ENCODE results near the gene PDE6G. TPM values are rescaled to one million over a fixed set of nuclear protein-coding genes. Genes with fewer than 3 reads are reported as not detected.
"Not testable (repeated sequence)": the region's sequence is repeated elsewhere in the genome, so short reads cannot be mapped to it uniquely, and the experiment has no call there.

PDE6G gene
- total RNA-seq, 1 donor from 2014 or later: not detected

- DNase-seq: no peak
- intact Hi-C loops (cut with DNase I): no loop called here
- ATAC-seq (ENCODE audit: poor library complexity): no peak
These were observed 33.7 kb upstream of the PDE6G start for GRCh38 chr17:81690066-81690465.

GRCh38 chr17:81688616-81689015 is 32.3 kb upstream of the PDE6G start:
- ATAC-seq (ENCODE audit: poor library complexity) (no peak), DNase-seq (no peak)
- intact Hi-C loops (cut with DNase I): no loop called here

GRCh38 chr17:81687770-81688541 is 31.6 kb upstream of the PDE6G start:
- intact Hi-C loops (cut with DNase I): no loop called here
- DNase-seq: no peak

GRCh38 chr17:81686614-81687013 is 30.3 kb upstream of the PDE6G start:
- DNase-seq: no peak
- ATAC-seq (ENCODE audit: poor library complexity): no peak
- intact Hi-C loops (cut with DNase I): no loop called here

More at GRCh38 chr17:81687770-81688541, 31.6 kb upstream of the PDE6G start:
- ATAC-seq (ENCODE audit: poor library complexity): no peak

GRCh38 chr17:81685108-81685507 is 28.8 kb upstream of the PDE6G start:
- DNase-seq (no peak), ATAC-seq (ENCODE audit: poor library complexity) (no peak)
- intact Hi-C loops (cut with DNase I): no loop called here

GRCh38 chr17:81684442-81684911 is 28.1 kb upstream of the PDE6G start:
- ATAC-seq (ENCODE audit: poor library complexity) (no peak), DNase-seq (no peak)
- intact Hi-C loops (cut with DNase I): no loop called here

- DNase-seq (peak; percentile 99), ATAC-seq (ENCODE audit: poor library complexity) (peak; percentile 99)
- intact Hi-C loops (cut with DNase I): no loop called here
These were observed 27.5 kb upstream of the PDE6G start, which contains the start of the genes ARL16 and HGS for GRCh38 chr17:81683584-81684441. Gene ARL16, minus strand, starts transcription at chr17:81683797. Its CDS starts 44 bp downstream, at chr17:81683753. Gene HGS, plus strand, starts transcription at chr17:81684011. Its CDS starts 56 bp downstream, at chr17:81684067.

GRCh38 chr17:81683208-81683583 is 26.9 kb upstream of the PDE6G start:
- ATAC-seq (ENCODE audit: poor library complexity): peak; percentile 16
- DNase-seq: no peak
- intact Hi-C loops (cut with DNase I): no loop called here

- no peak for DNase-seq
- no peak for ATAC-seq (ENCODE audit: poor library complexity)
- intact Hi-C loops (cut with DNase I): no loop called here
These were observed 26.3 kb upstream of the PDE6G start for GRCh38 chr17:81682565-81683207.

- no peak for ATAC-seq (ENCODE audit: poor library complexity)
- intact Hi-C loops (cut with DNase I): no loop called here
- DNase-seq: peak; percentile 45
These were observed 25.3 kb upstream of the PDE6G start for GRCh38 chr17:81681672-81682071.

GRCh38 chr17:81680150-81680549 is 23.8 kb upstream of the PDE6G start:
- ATAC-seq (ENCODE audit: poor library complexity) (no peak), DNase-seq (no peak)
- intact Hi-C loops (cut with DNase I): no loop called here

- intact Hi-C loops (cut with DNase I): no loop called here
- ATAC-seq (ENCODE audit: poor library complexity) (no peak), DNase-seq (peak; percentile 28)
These were observed 20.6 kb upstream of the PDE6G start for GRCh38 chr17:81676906-81677305.

- peak; percentile 47 for DNase-seq
- ATAC-seq (ENCODE audit: poor library complexity); intact Hi-C loops (cut with DNase I): not testable (repeated sequence)
These were observed 19.3 kb upstream of the PDE6G start for GRCh38 chr17:81675515-81676221.

- intact Hi-C loops (cut with DNase I): no loop called here
- ATAC-seq (ENCODE audit: poor library complexity) (no peak), DNase-seq (peak; percentile 35)
These were observed 17.4 kb upstream of the PDE6G start for GRCh38 chr17:81673561-81674258.

GRCh38 chr17:81672954-81673353 is 16.6 kb upstream of the PDE6G start:
- intact Hi-C loops (cut with DNase I): no loop called here
- DNase-seq (peak; percentile 37), ATAC-seq (ENCODE audit: poor library complexity) (no peak)

- intact Hi-C loops (cut with DNase I): no loop called here
- DNase-seq (peak; percentile 33), ATAC-seq (ENCODE audit: poor library complexity) (no peak)
These were observed 16.2 kb upstream of the PDE6G start for GRCh38 chr17:81672504-81672903.

- intact Hi-C loops (cut with DNase I): no loop called here
- ATAC-seq (ENCODE audit: poor library complexity) (no peak), DNase-seq (no peak)
These were observed 11.4 kb upstream of the PDE6G start for GRCh38 chr17:81667754-81668153.
